ENCODE results near the gene EVPL.

GRCh38 chr17:75970011-75970523 is 57.0 kb downstream of the EVPL start:
- TF ChIP-seq CTCF (IDR thresholded peaks at IDR 0.05) (no peak), EZH2 (IDR thresholded peaks at IDR 0.05) (no peak)

Measured in neural progenitor cell (in vitro differentiated cells).